ENCODE results near the gene ATG16L1.

Gene ATG16L1

GRCh38 chr2:233270366-233270765, 18.9 kb downstream of the ATG16L1 start:
- Histone ChIP-seq H3K9ac (ENCODE audit: low read length) (no peak overlapping the region), H3K79me2 (ENCODE audit: low read length) (peaks cover 6% of the 10 kb centered on the region; the same call in 1 of the 2 replicates), H2AFZ (ENCODE audit: low read length) (no peak overlapping the region), H3K9me3 (replicated peaks; ENCODE audit: insufficient read depth, low read length) (no peaks in the 10 kb centered on the region), H3K36me3 (replicated peaks; ENCODE audit: insufficient read depth, low read length) (peaks cover 11% of the 10 kb centered on the region), H3K4me1 (ENCODE audit: low read length) (peaks cover 14% of the 10 kb centered on the region), H3K9me2 (replicated peaks; ENCODE audit: insufficient read depth, low read length) (no peaks in the 10 kb centered on the region), H3K4me2 (ENCODE audit: low read depth, low read length) (no peak overlapping the region), H3K27ac (ENCODE audit: low read length) (no peak overlapping the region), H3K4me3 (ENCODE audit: low read length) (no peak overlapping the region), H3F3A (ENCODE audit: insufficient read depth, low read length) (peaks cover 15% of the 10 kb centered on the region), H4K20me1 (ENCODE audit: insufficient read depth, low read length) (no peaks in the 10 kb centered on the region), H3K27me3 (replicated peaks; ENCODE audit: insufficient read depth, low read length) (no peaks in the 10 kb centered on the region)
- DNase-seq: no peak
- TF ChIP-seq EZH2 (optimal IDR thresholded peaks at IDR 0.05; ENCODE audit: low read depth, low read length) (no peak), EZH2phosphoT487 (IDR thresholded peaks at IDR 0.05; ENCODE audit: low read length) (no peak), CTCF (IDR thresholded peaks at IDR 0.05; ENCODE audit: low read length) (no peak)

DNA sequence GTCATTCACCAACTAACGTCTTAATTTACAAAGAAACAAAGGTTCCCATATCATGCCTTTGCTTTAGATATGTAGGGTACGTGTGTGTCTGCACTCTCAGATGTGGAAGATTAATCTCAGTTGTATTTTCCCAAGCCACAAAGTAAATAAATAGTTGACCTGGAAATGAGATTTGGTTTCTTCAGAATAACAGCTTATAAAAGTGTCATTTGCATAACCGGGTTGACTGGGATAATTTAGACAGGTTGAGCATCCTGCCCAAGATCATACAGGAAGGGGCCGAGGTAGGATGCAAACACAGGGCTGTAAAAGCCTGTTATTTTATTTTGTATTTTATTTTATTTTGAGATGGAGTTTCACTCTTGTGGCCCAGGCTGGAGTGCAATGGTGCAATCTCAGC, 19.5 kb downstream of the ATG16L1 start:
- no peak overlapping the region for H3K4me3 ChIP-seq (ENCODE audit: low read length)
- H3K4me1 ChIP-seq (ENCODE audit: low read length): peaks cover 14% of the 10 kb centered on the region
- H3F3A ChIP-seq (ENCODE audit: insufficient read depth, low read length): peaks cover 15% of the 10 kb centered on the region
- DNase-seq: no peak
- no peaks in the 10 kb centered on the region for H3K9me3 ChIP-seq (replicated peaks; ENCODE audit: insufficient read depth, low read length)
- H3K4me2 ChIP-seq (ENCODE audit: low read depth, low read length): no peak overlapping the region
- no peak overlapping the region for H3K9ac ChIP-seq (ENCODE audit: low read length)
- no peaks in the 10 kb centered on the region for H3K9me2 ChIP-seq (replicated peaks; ENCODE audit: insufficient read depth, low read length)
- H3K79me2 ChIP-seq (ENCODE audit: low read length): peaks cover 6% of the 10 kb centered on the region; the same call in 1 of the 2 replicates
- H3K27ac ChIP-seq (ENCODE audit: low read length): no peak overlapping the region
- no peak for TF ChIP-seq EZH2phosphoT487 (IDR thresholded peaks at IDR 0.05; ENCODE audit: low read length)
- no peak for TF ChIP-seq CTCF (IDR thresholded peaks at IDR 0.05; ENCODE audit: low read length)
- no peak for TF ChIP-seq EZH2 (optimal IDR thresholded peaks at IDR 0.05; ENCODE audit: low read depth, low read length)
- no peaks in the 10 kb centered on the region for H3K27me3 ChIP-seq (replicated peaks; ENCODE audit: insufficient read depth, low read length)
- H3K36me3 ChIP-seq (replicated peaks; ENCODE audit: insufficient read depth, low read length): peaks cover 11% of the 10 kb centered on the region
- H2AFZ ChIP-seq (ENCODE audit: low read length): no peak overlapping the region
- no peaks in the 10 kb centered on the region for H4K20me1 ChIP-seq (ENCODE audit: insufficient read depth, low read length)

GRCh38 chr2:233271693-233272092, 20.2 kb downstream of the ATG16L1 start:
- Histone ChIP-seq H3K79me2 (ENCODE audit: low read length) (peaks cover 6% of the 10 kb centered on the region; the same call in 1 of the 2 replicates), H3F3A (ENCODE audit: insufficient read depth, low read length) (peaks cover 14% of the 10 kb centered on the region), H3K27ac (ENCODE audit: low read length) (no peak overlapping the region), H3K9ac (ENCODE audit: low read length) (no peak overlapping the region), H3K9me2 (replicated peaks; ENCODE audit: insufficient read depth, low read length) (no peaks in the 10 kb centered on the region), H3K4me3 (ENCODE audit: low read length) (no peak overlapping the region), H4K20me1 (ENCODE audit: insufficient read depth, low read length) (no peaks in the 10 kb centered on the region), H3K4me1 (ENCODE audit: low read length) (peaks cover 14% of the 10 kb centered on the region), H3K36me3 (replicated peaks; ENCODE audit: insufficient read depth, low read length) (peaks cover 9% of the 10 kb centered on the region), H3K9me3 (replicated peaks; ENCODE audit: insufficient read depth, low read length) (no peaks in the 10 kb centered on the region), H3K4me2 (ENCODE audit: low read depth, low read length) (no peak overlapping the region), H2AFZ (ENCODE audit: low read length) (no peak overlapping the region), H3K27me3 (replicated peaks; ENCODE audit: insufficient read depth, low read length) (no peaks in the 10 kb centered on the region)
- no peak for DNase-seq
- no peak for TF ChIP-seq EZH2 (optimal IDR thresholded peaks at IDR 0.05; ENCODE audit: low read depth, low read length)
- no peak for TF ChIP-seq EZH2phosphoT487 (IDR thresholded peaks at IDR 0.05; ENCODE audit: low read length)
- no peak for TF ChIP-seq CTCF (IDR thresholded peaks at IDR 0.05; ENCODE audit: low read length)

Measured in MM.1S (cell line).